ENCODE measurements around the gene BOK. TPM values are rescaled to one million over a fixed set of nuclear protein-coding genes. Genes with fewer than 3 reads are reported as not detected.

BOK gene
- total and polyA plus RNA-seq, 2 of the 13 experiments (the other 11 are each of a cell fraction or from before 2014, with no cell fraction given) = 35.5 to 39.2 TPM

DNA sequence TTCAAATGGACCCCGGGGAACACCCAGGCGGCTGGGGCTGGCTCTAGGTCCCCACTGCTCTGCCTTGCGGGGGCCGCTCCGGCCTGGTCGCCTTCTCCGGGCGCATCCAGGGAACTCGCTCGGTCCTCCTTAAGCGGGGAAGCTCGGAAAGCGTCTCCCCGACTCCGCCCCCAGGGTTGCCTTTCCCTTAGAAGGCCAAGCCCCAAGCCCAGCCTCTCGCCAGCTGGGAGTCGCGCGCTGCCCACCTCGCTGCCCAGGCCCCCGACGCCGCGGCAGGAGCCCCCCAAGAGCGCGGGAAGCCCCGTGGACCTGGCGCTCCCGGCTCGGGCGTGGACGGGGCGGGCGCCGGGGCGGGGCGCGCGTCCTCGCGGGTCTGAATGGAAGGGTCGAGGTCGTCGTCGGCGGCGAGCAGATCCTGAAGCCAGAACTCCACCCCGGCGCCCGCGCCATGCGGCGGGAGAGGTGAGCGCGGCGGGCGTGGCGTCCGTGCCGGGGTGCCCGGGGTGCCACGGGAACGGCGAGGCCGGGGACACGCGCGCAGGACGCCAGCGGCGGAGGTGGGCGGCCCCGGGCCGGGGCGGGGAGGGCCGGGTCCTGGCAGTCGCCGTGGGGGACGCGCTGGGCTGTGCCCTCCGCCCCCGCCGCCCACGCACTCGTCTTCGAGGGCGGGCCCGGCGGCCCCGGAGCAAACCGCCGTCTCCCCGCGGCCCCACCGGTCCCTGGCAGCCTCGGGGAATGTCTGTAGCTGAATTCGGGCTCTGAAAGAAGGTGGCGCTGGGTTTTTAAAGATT, at the start of gene BOK (continued):
- TF ChIP-seq HCFC1 (IDR thresholded peaks at IDR 0.05; ENCODE audit: low read depth, low read length) (no peak), ZFAT (CRISPR knock-in tag; conservative IDR thresholded peaks at IDR 0.05) (no peak), FIP1L1 (IDR thresholded peaks at IDR 0.05; ENCODE audit: borderline replicate concordance, insufficient read depth, low read depth, low read length) (no peak), NR3C1 (CRISPR knock-in tag; IDR thresholded peaks at IDR 0.05) (no peak), CHD2 (IDR thresholded peaks at IDR 0.05; ENCODE audit: low read depth, low read length) (no peak), KDM3A (CRISPR knock-in tag; IDR thresholded peaks at IDR 0.05; ENCODE audit: low read depth) (no peak), RFX5 (IDR thresholded peaks at IDR 0.05; ENCODE audit: low read depth, low read length) (no peak), KDM1A (CRISPR knock-in tag; IDR thresholded peaks at IDR 0.05) (no peak), ZNF850 (CRISPR knock-in tag; conservative IDR thresholded peaks at IDR 0.05) (no peak), ZC3H4 (CRISPR knock-in tag; IDR thresholded peaks at IDR 0.05; ENCODE audit: borderline replicate concordance) (no peak), FOXC1 (CRISPR knock-in tag; IDR thresholded peaks at IDR 0.05; ENCODE audit: borderline replicate concordance) (no peak), ZNF83 (CRISPR knock-in tag; IDR thresholded peaks at IDR 0.05; ENCODE audit: borderline replicate concordance) (no peak), ZNF766 (CRISPR knock-in tag; IDR thresholded peaks at IDR 0.05; ENCODE audit: borderline replicate concordance) (no peak), CHCHD3 (CRISPR knock-in tag; IDR thresholded peaks at IDR 0.05) (no peak), ZNF335 (CRISPR knock-in tag; IDR thresholded peaks at IDR 0.05) (peak; percentile 85), SRSF4 (IDR thresholded peaks at IDR 0.05; ENCODE audit: low read depth, low read length, poor library complexity, severe bottlenecking) (no peak), PCBP2 (optimal IDR thresholded peaks at IDR 0.05; ENCODE audit: low read depth, low read length, poor library complexity, severe bottlenecking) (no peak), HNRNPL (IDR thresholded peaks at IDR 0.05; ENCODE audit: low read depth, low read length) (no peak), NR2C2 (CRISPR knock-in tag; IDR thresholded peaks at IDR 0.05; ENCODE audit: borderline replicate concordance) (peak; percentile 15; the same call in 1 of the 2 replicates), ARNT (IDR thresholded peaks at IDR 0.05) (no peak), AGO1 (IDR thresholded peaks at IDR 0.05; ENCODE audit: low read depth, low read length, poor library complexity, severe bottlenecking) (peak; percentile 1), ONECUT2 (CRISPR knock-in tag; IDR thresholded peaks at IDR 0.05) (no peak), ZFP1 (CRISPR knock-in tag; IDR thresholded peaks at IDR 0.05) (no peak), ZNF556 (CRISPR knock-in tag; IDR thresholded peaks at IDR 0.05; ENCODE audit: borderline replicate concordance) (no peak), AKAP8 (CRISPR knock-in tag; IDR thresholded peaks at IDR 0.05) (peak; percentile 49; the same call in 1 of the 2 replicates), ETV6 (CRISPR knock-in tag; conservative IDR thresholded peaks at IDR 0.05) (peak; percentile 56; the same call in 1 of the 2 replicates), ZFP36L2 (CRISPR knock-in tag; IDR thresholded peaks at IDR 0.05) (0 out of 2 replicates have a peak, but pooled peaks have one; percentile 43), BORCS8-MEF2B (CRISPR knock-in tag; IDR thresholded peaks at IDR 0.05) (0 out of 2 replicates have a peak, but pooled peaks have one; percentile 36), ISL2 (CRISPR knock-in tag; IDR thresholded peaks at IDR 0.05) (0 out of 2 replicates have a peak, but pooled peaks have one; percentile 35), FOXA3 (CRISPR knock-in tag; IDR thresholded peaks at IDR 0.05) (peak; percentile 32; the same call in 1 of the 2 replicates)
- TF ChIP-seq, protein P1, sequence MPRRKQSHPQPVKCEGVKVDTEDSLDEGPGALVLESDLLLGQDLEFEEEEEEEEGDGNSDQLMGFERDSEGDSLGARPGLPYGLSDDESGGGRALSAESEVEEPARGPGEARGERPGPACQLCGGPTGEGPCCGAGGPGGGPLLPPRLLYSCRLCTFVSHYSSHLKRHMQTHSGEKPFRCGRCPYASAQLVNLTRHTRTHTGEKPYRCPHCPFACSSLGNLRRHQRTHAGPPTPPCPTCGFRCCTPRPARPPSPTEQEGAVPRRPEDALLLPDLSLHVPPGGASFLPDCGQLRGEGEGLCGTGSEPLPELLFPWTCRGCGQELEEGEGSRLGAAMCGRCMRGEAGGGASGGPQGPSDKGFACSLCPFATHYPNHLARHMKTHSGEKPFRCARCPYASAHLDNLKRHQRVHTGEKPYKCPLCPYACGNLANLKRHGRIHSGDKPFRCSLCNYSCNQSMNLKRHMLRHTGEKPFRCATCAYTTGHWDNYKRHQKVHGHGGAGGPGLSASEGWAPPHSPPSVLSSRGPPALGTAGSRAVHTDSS (CRISPR knock-in tag; conservative IDR thresholded peaks at IDR 0.05) = no peak
- TF ChIP-seq, protein P2, sequence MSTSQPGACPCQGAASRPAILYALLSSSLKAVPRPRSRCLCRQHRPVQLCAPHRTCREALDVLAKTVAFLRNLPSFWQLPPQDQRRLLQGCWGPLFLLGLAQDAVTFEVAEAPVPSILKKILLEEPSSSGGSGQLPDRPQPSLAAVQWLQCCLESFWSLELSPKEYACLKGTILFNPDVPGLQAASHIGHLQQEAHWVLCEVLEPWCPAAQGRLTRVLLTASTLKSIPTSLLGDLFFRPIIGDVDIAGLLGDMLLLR (CRISPR knock-in tag; IDR thresholded peaks at IDR 0.05) = peak; percentile 73; the same call in 1 of the 2 replicates
